Measurements from ENCODE around the gene RCBTB1. TPM values are rescaled to one million over a fixed set of nuclear protein-coding genes. Genes with fewer than 3 reads are reported as not detected.
"Not testable (repeated sequence)": the region's sequence is repeated elsewhere in the genome, so short reads cannot be mapped to it uniquely, and the experiment has no call there.

The RCBTB1 gene
- total RNA-seq, 3 donors from 2014 or later (not counting 1 experiment from before 2014, with no cell fraction given): 19.7 to 28.5 (median 28.4) TPM

GRCh38 chr13:49602005-49602404 lies 16.6 kb upstream of the RCBTB1 start:
- Mint-ChIP-seq H3K4me3 (no peak overlapping the region), H3K9me3 (no peaks in the 10 kb centered on the region), H3K27ac (no peak overlapping the region), H3K4me1 (peaks cover 4 to 5% of the 10 kb centered on the region in 2 donors), H3K36me3 (no peaks in the 10 kb centered on the region), H3K27me3 (ENCODE audit: low read depth in 2 of 2) (peaks cover 0 to 3% of the 10 kb centered on the region in 2 donors)
- intact Hi-C loops (cut with micrococcal nuclease): no loop called here
- Histone ChIP-seq H3K36me3 (ENCODE audit: control insufficient read depth, insufficient read depth, low read length) (no peaks in the 10 kb centered on the region), H3K9me3 (ENCODE audit: control insufficient read depth, insufficient read depth, low read length) (no peaks in the 10 kb centered on the region), H3K4me3 (ENCODE audit: low read length) (no peak overlapping the region), H3K27ac (ENCODE audit: low read length) (no peak overlapping the region), H3K27me3 (ENCODE audit: control insufficient read depth, insufficient read depth, low read length) (no peaks in the 10 kb centered on the region), H3K4me1 (ENCODE audit: control insufficient read depth, insufficient read depth, low read length) (peaks cover 5% of the 10 kb centered on the region)
- ATAC-seq (no peak), DNase-seq (no peak)
- WGBS (ENCODE audit: insufficient coverage): 89% methylated on average over 1 of the region's 1 CpG
- TF ChIP-seq CTCF (IDR thresholded peaks at IDR 0.05): no peak

GRCh38 chr13:49597043-49597641 lies 11.8 kb upstream of the RCBTB1 start:
- DNase-seq (no peak), ATAC-seq (peak in 1 of 3 donors; percentile 76)
- H3K27me3 Mint-ChIP-seq (ENCODE audit: low read depth in 2 of 2): peaks cover 0 to 3% of the 10 kb centered on the region in 2 donors
- no peaks in the 10 kb centered on the region for H3K36me3 Mint-ChIP-seq
- H3K4me1 Mint-ChIP-seq: no peaks in the 10 kb centered on the region
- no peaks in the 10 kb centered on the region for H3K9me3 Mint-ChIP-seq
- no peak overlapping the region for H3K4me3 Mint-ChIP-seq
- no peak overlapping the region for H3K27ac Mint-ChIP-seq
- no peaks in the 10 kb centered on the region for H3K36me3 ChIP-seq (ENCODE audit: control insufficient read depth, insufficient read depth, low read length)
- intact Hi-C loops (cut with micrococcal nuclease): no loop called here
- no peaks in the 10 kb centered on the region for H3K4me1 ChIP-seq (ENCODE audit: control insufficient read depth, insufficient read depth, low read length)
- H3K27me3 ChIP-seq (ENCODE audit: control insufficient read depth, insufficient read depth, low read length): no peaks in the 10 kb centered on the region
- no peak overlapping the region for H3K27ac ChIP-seq (ENCODE audit: low read length)
- no peak for TF ChIP-seq CTCF (IDR thresholded peaks at IDR 0.05)
- no peaks in the 10 kb centered on the region for H3K9me3 ChIP-seq (ENCODE audit: control insufficient read depth, insufficient read depth, low read length)
- no peak overlapping the region for H3K4me3 ChIP-seq (ENCODE audit: low read length)
- WGBS (ENCODE audit: insufficient coverage): 93% methylated on average over 11 of the region's 11 CpGs

GRCh38 chr13:49596221-49596620 lies 10.9 kb upstream of the RCBTB1 start:
- no peaks in the 10 kb centered on the region for H3K36me3 ChIP-seq (ENCODE audit: control insufficient read depth, insufficient read depth, low read length)
- no peak for TF ChIP-seq CTCF (IDR thresholded peaks at IDR 0.05)
- H3K36me3 Mint-ChIP-seq: no peaks in the 10 kb centered on the region
- H3K9me3 Mint-ChIP-seq: no peaks in the 10 kb centered on the region
- H3K4me3 ChIP-seq (ENCODE audit: low read length): no peak overlapping the region
- no peaks in the 10 kb centered on the region for H3K4me1 ChIP-seq (ENCODE audit: control insufficient read depth, insufficient read depth, low read length)
- H3K27me3 Mint-ChIP-seq (ENCODE audit: low read depth in 2 of 2): peaks cover 0 to 3% of the 10 kb centered on the region in 2 donors
- H3K27me3 ChIP-seq (ENCODE audit: control insufficient read depth, insufficient read depth, low read length): no peaks in the 10 kb centered on the region
- 69% methylated on average over 2 of the region's 2 CpGs for WGBS (ENCODE audit: insufficient coverage)
- H3K27ac ChIP-seq (ENCODE audit: low read length): no peak overlapping the region
- no peaks in the 10 kb centered on the region for H3K4me1 Mint-ChIP-seq
- DNase-seq (no peak), ATAC-seq (no peak)
- intact Hi-C loops (cut with micrococcal nuclease): no loop called here
- no peak overlapping the region for H3K4me3 Mint-ChIP-seq
- no peak overlapping the region for H3K27ac Mint-ChIP-seq
- no peaks in the 10 kb centered on the region for H3K9me3 ChIP-seq (ENCODE audit: control insufficient read depth, insufficient read depth, low read length)

- Histone ChIP-seq H3K9me3 (ENCODE audit: control insufficient read depth, insufficient read depth, low read length) (no peaks in the 10 kb centered on the region), H3K27ac (ENCODE audit: low read length) (no peak overlapping the region), H3K36me3 (ENCODE audit: control insufficient read depth, insufficient read depth, low read length) (no peaks in the 10 kb centered on the region), H3K4me3 (ENCODE audit: low read length) (no peak overlapping the region), H3K4me1 (ENCODE audit: control insufficient read depth, insufficient read depth, low read length) (no peaks in the 10 kb centered on the region), H3K27me3 (ENCODE audit: control insufficient read depth, insufficient read depth, low read length) (no peaks in the 10 kb centered on the region)
- Mint-ChIP-seq H3K27ac (no peak overlapping the region), H3K36me3 (no peaks in the 10 kb centered on the region), H3K4me3 (no peak overlapping the region), H3K9me3 (no peaks in the 10 kb centered on the region), H3K4me1 (no peaks in the 10 kb centered on the region), H3K27me3 (ENCODE audit: low read depth in 2 of 2) (peaks cover 0 to 3% of the 10 kb centered on the region in 2 donors)
- DNase-seq: no peak
- intact Hi-C loops (cut with micrococcal nuclease): no loop called here
- no peak for ATAC-seq
- no peak for TF ChIP-seq CTCF (IDR thresholded peaks at IDR 0.05)
These were observed 9.2 kb upstream of the RCBTB1 start for GRCh38 chr13:49594576-49594975.

- H3K9me3 ChIP-seq (ENCODE audit: control insufficient read depth, insufficient read depth, low read length); ATAC-seq; H3K36me3 ChIP-seq (ENCODE audit: control insufficient read depth, insufficient read depth, low read length); H3K4me1 Mint-ChIP-seq; H3K9me3 Mint-ChIP-seq; H3K27ac Mint-ChIP-seq; intact Hi-C loops (cut with micrococcal nuclease); H3K27me3 ChIP-seq (ENCODE audit: control insufficient read depth, insufficient read depth, low read length); H3K4me3 ChIP-seq (ENCODE audit: low read length); H3K27me3 Mint-ChIP-seq (ENCODE audit: low read depth in 2 of 2); H3K27ac ChIP-seq (ENCODE audit: low read length); H3K36me3 Mint-ChIP-seq; DNase-seq; H3K4me1 ChIP-seq (ENCODE audit: control insufficient read depth, insufficient read depth, low read length); H3K4me3 Mint-ChIP-seq: not testable (repeated sequence)
- no CpG with 5 or more reads among the region's 4 CpGs for WGBS (ENCODE audit: insufficient coverage)
These were observed 8.5 kb upstream of the RCBTB1 start for GRCh38 chr13:49593876-49594275.

Measured in natural killer cell (primary cell).